Measurements from ENCODE around the gene SGIP1.

DNA sequence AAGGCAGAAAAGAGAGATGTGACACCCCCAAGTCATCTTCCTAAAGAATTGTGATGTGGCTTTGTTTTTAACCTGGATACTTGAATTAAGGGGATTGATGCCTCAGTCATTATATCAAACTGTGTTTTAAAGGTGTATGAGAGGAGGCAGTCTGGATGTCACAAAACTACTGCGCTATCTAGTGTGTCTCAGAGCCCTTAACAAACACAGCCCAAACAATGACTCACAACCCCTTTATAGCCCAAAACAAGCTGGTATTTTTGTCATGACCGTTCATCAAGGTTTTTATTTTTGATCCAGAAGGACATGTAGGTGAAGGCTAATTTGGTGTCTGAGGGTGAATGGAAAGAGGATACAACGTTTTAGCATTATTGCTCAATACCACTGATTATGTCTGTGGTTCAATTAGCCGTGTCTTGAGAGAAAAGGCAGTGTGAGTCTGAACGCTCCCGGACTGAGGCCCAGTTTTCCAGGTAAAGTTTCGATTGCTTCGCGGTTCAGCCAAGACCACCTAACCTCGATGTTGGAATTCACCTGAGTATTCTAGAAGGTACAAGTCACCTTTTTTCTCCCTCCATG, 71.6 kb downstream of the SGIP1 start:
- TF ChIP-seq, protein P1, sequence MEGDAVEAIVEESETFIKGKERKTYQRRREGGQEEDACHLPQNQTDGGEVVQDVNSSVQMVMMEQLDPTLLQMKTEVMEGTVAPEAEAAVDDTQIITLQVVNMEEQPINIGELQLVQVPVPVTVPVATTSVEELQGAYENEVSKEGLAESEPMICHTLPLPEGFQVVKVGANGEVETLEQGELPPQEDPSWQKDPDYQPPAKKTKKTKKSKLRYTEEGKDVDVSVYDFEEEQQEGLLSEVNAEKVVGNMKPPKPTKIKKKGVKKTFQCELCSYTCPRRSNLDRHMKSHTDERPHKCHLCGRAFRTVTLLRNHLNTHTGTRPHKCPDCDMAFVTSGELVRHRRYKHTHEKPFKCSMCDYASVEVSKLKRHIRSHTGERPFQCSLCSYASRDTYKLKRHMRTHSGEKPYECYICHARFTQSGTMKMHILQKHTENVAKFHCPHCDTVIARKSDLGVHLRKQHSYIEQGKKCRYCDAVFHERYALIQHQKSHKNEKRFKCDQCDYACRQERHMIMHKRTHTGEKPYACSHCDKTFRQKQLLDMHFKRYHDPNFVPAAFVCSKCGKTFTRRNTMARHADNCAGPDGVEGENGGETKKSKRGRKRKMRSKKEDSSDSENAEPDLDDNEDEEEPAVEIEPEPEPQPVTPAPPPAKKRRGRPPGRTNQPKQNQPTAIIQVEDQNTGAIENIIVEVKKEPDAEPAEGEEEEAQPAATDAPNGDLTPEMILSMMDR (IDR thresholded peaks at IDR 0.05; ENCODE audit: low read length), result no peak
- TF ChIP-seq EZH2 (IDR thresholded peaks at IDR 0.05; ENCODE audit: borderline replicate concordance, low read length), result no peak
